Thyroid gland (tissue), 4 donors: ENCODE measurements around the gene TUBB1.

Experiments used
- CTCF ChIP-seq, 6 experiments: fragments of 200-600 bp in 3 of 6; fragments of 450-650 bp in 3 of 6; sonication (generic) in 3 of 6; IDR thresholded peaks; one replicate each; pipeline ENCODE4 v1.5.1; 2016 to 2019; ENCODE audit warnings: antibody characterized with exemption in 6 of 6, mild to moderate bottlenecking in 2 of 6, inconsistent platforms in 1 of 6, moderate library complexity in 1 of 6
- POLR2A ChIP-seq, 2 donors: fragments of 450-650 bp; IDR thresholded peaks; one replicate each; pipeline ENCODE4 v1.6.1; 2017; ENCODE audit warnings: antibody characterized with exemption in 2 of 2, mild to moderate bottlenecking in 2 of 2, moderate library complexity in 1 of 2

- TF ChIP-seq POLR2A (IDR thresholded peaks at IDR 0.05) = no peak
- no peak for TF ChIP-seq CTCF (IDR thresholded peaks at IDR 0.05)
Measured at GRCh38 chr20:59073582-59073981, 54.4 kb downstream of the TUBB1 start.
